HepG2 (cell line): ENCODE data around the gene NEK6. TPM values are rescaled to one million over a fixed set of nuclear protein-coding genes. Genes with fewer than 3 reads are reported as not detected.
A peak's percentile ranks its signal among the peaks of the same experiment; 100 is the strongest.

Source experiments
- ATAC-seq: fragments of 200-7000 bp; cut with Tn5 transposase; 3 replicates; pipeline ENCODE4 v1.9.1; 2020; ENCODE audit warnings: mild to moderate bottlenecking, moderate library complexity
- BruUV-seq: library from RNA; stranded (reverse); fragments of 400-500 nt; replicated peaks from 2 replicates; lab custom pipeline; 2021; lab: Mats Ljungman, UMichigan
- CTCF ChIA-PET: fragments of 300-600 bp; formaldehyde crosslinking; extraction: SDS; loops from one replicate; lab custom pipeline; 2021; ENCODE audit warnings: low total read pairs, inconsistent platforms, low intra/inter-chr PET ratio; lab: Yijun Ruan, JAX
- POLR2A ChIA-PET: fragments of 350-600 bp; sonication (Branson Sonifier 250); formaldehyde crosslinking; loops from one replicate; lab custom pipeline; 2020; ENCODE audit warnings: antibody characterized with exemption, inconsistent platforms; lab: Yijun Ruan, JAX
- DNase-seq: peaks from one replicate; pipeline ENCODE4 v3.0.0-alpha.2; 2015; ENCODE audit warnings: low spot score
- FAIRE-seq: peaks from 3 replicates; lab custom pipeline; 2011; peaks lifted over from hg19 to GRCh38; lab: Jason Lieb, UNC
- H2AFZ ChIP-seq: one replicate; pipeline ENCODE4 v1.6.1; 2011; ENCODE audit warnings: low read length, inconsistent platforms
- H3K27ac ChIP-seq: fragments of 300-600 bp; 3 replicates; pipeline ENCODE4 v1.8.0; 2011; ENCODE audit warnings: mixed run types, mild to moderate bottlenecking, mixed read lengths, low read length, inconsistent platforms; ENCODE audit not compliant: insufficient read depth; ENCODE audit errors: extremely low read length
- H3K27me3 ChIP-seq, 2 experiments: fragments of 200-600 bp in 1 of 2; 2 replicates in 1 of 2; 3 replicates in 1 of 2; pipeline versions ENCODE4 v1.6.0 to v1.8.0; 2011; ENCODE audit warnings: low read length in 2 of 2, mild to moderate bottlenecking in 2 of 2, moderate library complexity in 2 of 2, inconsistent platforms in 1 of 2; ENCODE audit not compliant: insufficient read depth in 2 of 2, control insufficient read depth in 1 of 2
- H3K36me3 ChIP-seq, 2 experiments: fragments of 200-600 bp in 1 of 2; replicated peaks in 1 of 2; 2 replicates in 1 of 2; 3 replicates in 1 of 2; pipeline versions ENCODE4 v1.5.1 to v1.8.0; 2011; ENCODE audit warnings: low read length in 2 of 2, inconsistent platforms in 1 of 2; ENCODE audit not compliant: insufficient read depth in 2 of 2, control insufficient read depth in 1 of 2
- H3K4me1 ChIP-seq: 2 replicates; pipeline ENCODE4 v1.5.1; 2012; ENCODE audit warnings: low read length, inconsistent platforms; ENCODE audit not compliant: insufficient read depth
- H3K4me2 ChIP-seq: 2 replicates; pipeline ENCODE4 v1.6.0; 2011; ENCODE audit warnings: low read depth, low read length, inconsistent platforms
- H3K4me3 ChIP-seq, 3 experiments: fragments of 200-600 bp in 1 of 3; sonication (generic), shearing (Covaris generic) in 1 of 3; replicated peaks in 1 of 3; 2 replicates each; pipeline ENCODE4 v1.5.1; 2011 to 2016; ENCODE audit warnings: low read length in 3 of 3, inconsistent platforms in 2 of 3, low read depth in 2 of 3, mild to moderate bottlenecking in 2 of 3, control low read depth in 1 of 3, mixed read lengths in 1 of 3; ENCODE audit not compliant: insufficient read depth in 1 of 3
- H3K79me2 ChIP-seq: one replicate; pipeline ENCODE4 v1.6.1; 2011; ENCODE audit warnings: low read length, inconsistent platforms; ENCODE audit not compliant: insufficient read depth
- H3K9ac ChIP-seq: 2 replicates; pipeline ENCODE4 v1.6.0; 2011; ENCODE audit warnings: mild to moderate bottlenecking, low read depth, low read length, inconsistent platforms; ENCODE audit not compliant: insufficient read depth
- H3K9me3 ChIP-seq: 2 replicates; pipeline ENCODE4 v1.5.1; 2012; ENCODE audit warnings: mild to moderate bottlenecking, low read length
- H4K20me1 ChIP-seq: 2 replicates; pipeline ENCODE4 v1.6.0; 2011; ENCODE audit warnings: inconsistent platforms, mild to moderate bottlenecking, low read length, moderate library complexity; ENCODE audit not compliant: insufficient read depth
- GATA4 ChIP-seq: sonication (generic); IDR thresholded peaks from 2 replicates; pipeline ENCODE4 v1.6.1; 2016; ENCODE audit warnings: antibody characterized with exemption, low read depth, borderline replicate concordance
- HOXA3 ChIP-seq: sonication (generic); formaldehyde crosslinking; IDR thresholded peaks from 2 replicates; pipeline ENCODE4 v1.5.0; 2020; ENCODE audit warnings: missing genetic modification reagents
- KDM5B ChIP-seq: sonication (generic); formaldehyde crosslinking; IDR thresholded peaks from 2 replicates; pipeline ENCODE4 v1.4.0; 2020; ENCODE audit warnings: missing genetic modification reagents, mild to moderate bottlenecking, borderline replicate concordance
- MAX ChIP-seq: IDR thresholded peaks from 2 replicates; pipeline ENCODE4 v1.6.1; 2012; ENCODE audit warnings: inconsistent platforms
- MED1 ChIP-seq: sonication (generic); formaldehyde crosslinking; IDR thresholded peaks from 2 replicates; pipeline ENCODE4 v1.4.0; 2020; ENCODE audit warnings: missing genetic modification reagents
- MNT ChIP-seq: fragments of 450-650 bp; IDR thresholded peaks from 2 replicates; pipeline ENCODE4 v1.6.1; 2016
- MXD1 ChIP-seq: sonication (generic); formaldehyde crosslinking; IDR thresholded peaks from 2 replicates; pipeline ENCODE4 v1.4.0; 2020; ENCODE audit warnings: mild to moderate bottlenecking, missing genetic modification reagents
- MXD4 ChIP-seq: IDR thresholded peaks from 2 replicates; pipeline ENCODE4 v1.6.1; 2016; ENCODE audit warnings: mild to moderate bottlenecking, missing biosample characterization, missing genetic modification reagents
- MXI1 ChIP-seq: IDR thresholded peaks from 3 replicates; pipeline ENCODE4 v1.6.1; 2012; ENCODE audit warnings: low read depth, low read length, inconsistent platforms, borderline replicate concordance
- NR2F6 ChIP-seq, 2 experiments: IDR thresholded peaks; 2 replicates each; pipeline ENCODE4 v1.6.1; 2016; ENCODE audit warnings: antibody characterized with exemption in 1 of 2, mild to moderate bottlenecking in 1 of 2
- POGZ ChIP-seq: sonication (generic); formaldehyde crosslinking; IDR thresholded peaks from 2 replicates; pipeline ENCODE4 v1.4.0; 2020; ENCODE audit warnings: mild to moderate bottlenecking, missing genetic modification reagents
- RARA ChIP-seq: IDR thresholded peaks from 2 replicates; pipeline ENCODE4 v1.6.1; 2016; ENCODE audit warnings: missing genetic modification reagents, missing compliant biosample characterization
- SP2 ChIP-seq: sonication (generic); formaldehyde crosslinking; IDR thresholded peaks from 2 replicates; pipeline ENCODE4 v1.5.1; 2020; ENCODE audit warnings: mild to moderate bottlenecking, missing genetic modification reagents
- TCF7 ChIP-seq: sonication (generic); IDR thresholded peaks from 2 replicates; pipeline ENCODE4 v1.6.1; 2016; ENCODE audit warnings: antibody characterized with exemption, low read depth
- TFAP4 ChIP-seq: sonication (generic); IDR thresholded peaks from 2 replicates; pipeline ENCODE4 v1.6.1; 2016; ENCODE audit warnings: low read depth, borderline replicate concordance
- ZBTB7B ChIP-seq: sonication (generic); formaldehyde crosslinking; IDR thresholded peaks from 2 replicates; pipeline ENCODE4 v1.4.0; 2020; ENCODE audit warnings: missing genetic modification reagents
- ZFP37 ChIP-seq: sonication (generic); formaldehyde crosslinking; IDR thresholded peaks from 2 replicates; pipeline ENCODE4 v1.4.0; 2020; ENCODE audit warnings: missing genetic modification reagents, borderline replicate concordance
- ZMYM3 ChIP-seq: sonication (generic); formaldehyde crosslinking; IDR thresholded peaks from 2 replicates; pipeline ENCODE4 v1.5.1; 2020; ENCODE audit warnings: mild to moderate bottlenecking, missing genetic modification reagents
- ZNF280D ChIP-seq: sonication (generic); formaldehyde crosslinking; IDR thresholded peaks from 2 replicates; pipeline ENCODE4 v1.5.1; 2020; ENCODE audit warnings: mild to moderate bottlenecking, missing genetic modification reagents
- WGBS: methylation state at CpG from one replicate; pipeline ENCODE4 v1.1.6; 2017; ENCODE audit warnings: low lambda C conversion rate; 5-methylcytosine and 5-hydroxymethylcytosine counted together
- in situ Hi-C: cut with HindIII; loops from 2 replicates; pipeline ENCODE4 v1.10.0; 2017; ENCODE audit warnings: low pct_unique_long_range_greater_than_20kb; ENCODE audit not compliant: extremely low pct_ligation_motif_present
- intact Hi-C: fragments of 100-400 bp; cut with micrococcal nuclease; formaldehyde crosslinking; loops from one replicate; pipeline ENCODE4 v1.10.0; 2022; ENCODE audit not compliant: unreplicated experiment
- polyA plus RNA-seq, 8 experiments: library from polyadenylated mRNA; depleted of rRNA in 3 of 8; stranded (reverse) in 7 of 8; unstranded in 1 of 8; fragments of >200 nt; fragmentation: Illumina TruSeq in 4 of 8; extraction: Trizol in 4 of 8; gene quantifications; 2 replicates each; pipeline versions ENCODE4 v1.2.1 to v1.2.3, GENCODE V29; 2011 to 2016; ENCODE audit warnings: low read depth in 4 of 8, missing spikeins in 1 of 8, mixed read lengths in 1 of 8; ENCODE audit not compliant: insufficient read depth in 1 of 8
- total RNA-seq, 5 experiments: library from RNA; depleted of rRNA; stranded (reverse); fragments of >200 nt; fragmentation: Illumina TruSeq; extraction: Trizol; gene quantifications; 2 replicates each; pipeline ENCODE4 v1.2.3, GENCODE V29; 2016; ENCODE audit warnings: low read depth in 1 of 5

The NEK6 gene
- total and polyA plus RNA-seq, 2 of the 13 experiments (the other 11 are each of a cell fraction or from before 2014, with no cell fraction given), result 30.4 to 119 TPM

GRCh38 chr9:124298646-124299235 is 41.0 kb downstream of the NEK6 start:
- H3K79me2 ChIP-seq, result peaks cover 81% of the 10 kb centered on the region
- no peak overlapping the region for H3K27ac ChIP-seq
- peaks cover 82% of the 10 kb centered on the region for H4K20me1 ChIP-seq
- peak; percentile 72 for DNase-seq
- peak; percentile 60 for ATAC-seq
- ChIA-PET CTCF (no interaction called here), POLR2A (interaction anchor here (1.0 kb wide), 1 partner anchor 40 kb away, joined by 3 read pairs; no protein-coding TSS in a partner anchor)
- H3K4me1 ChIP-seq, result peaks cover 54% of the 10 kb centered on the region
- no peak overlapping the region for H3K9ac ChIP-seq
- H3K4me2 ChIP-seq, result no peak overlapping the region
- no peaks in the 10 kb centered on the region for H3K27me3 ChIP-seq
- no peak overlapping the region for H2AFZ ChIP-seq
- in situ Hi-C loops, result no loop called here
- H3K4me3 ChIP-seq, result no peak overlapping the region
- WGBS, result 80% methylated on average over 8 of the region's 12 CpGs
- H3K36me3 ChIP-seq, result peaks cover 22 to 35% of the 10 kb centered on the region in 2 experiments
- FAIRE-seq, result peak; percentile 51
- intact Hi-C loops, result no loop called here
- no peaks in the 10 kb centered on the region for H3K9me3 ChIP-seq
- BruUV-seq, result no TSS peak
- no peak for TF ChIP-seq MXD1
- TF ChIP-seq TFAP4, result peak; percentile 68; the same call in 1 of the 2 replicates
- TF ChIP-seq RARA, result peak; percentile 39; the same call in 1 of the 2 replicates
- TF ChIP-seq MED1, result peak; percentile 44
- TF ChIP-seq ZFP37 (CRISPR knock-in tag), result no peak
- TF ChIP-seq TCF7, result no peak
- no peak for TF ChIP-seq NR2F6 (IDR thresholded peaks at IDR 0.05)
- TF ChIP-seq NR2F6 (CRISPR knock-in tag; IDR thresholded peaks at IDR 0.05), result peak; percentile 36; the same call in 1 of the 2 replicates
- TF ChIP-seq KDM5B (CRISPR knock-in tag), result no peak
- TF ChIP-seq GATA4, result no peak
- TF ChIP-seq MAX, result peak; percentile 54
- TF ChIP-seq MXD4, result peak; percentile 64; the same call in 1 of the 2 replicates
- TF ChIP-seq HOXA3 (CRISPR knock-in tag), result 0 out of 2 replicates have a peak, but pooled peaks have one; percentile 33
- TF ChIP-seq ZNF280D (CRISPR knock-in tag), result 0 out of 2 replicates have a peak, but pooled peaks have one; percentile 23
- peak; percentile 48; the same call in 1 of the 2 replicates for TF ChIP-seq POGZ (CRISPR knock-in tag)
- TF ChIP-seq ZBTB7B, result 0 out of 2 replicates have a peak, but pooled peaks have one; percentile 6
- no peak for TF ChIP-seq SP2 (CRISPR knock-in tag)
- peak; percentile 49 for TF ChIP-seq MNT
- peak; percentile 84 for TF ChIP-seq ZMYM3
- peak; percentile 80; the same call in 1 of the 3 replicates for TF ChIP-seq MXI1
